HEK293 (cell line): ENCODE results near the gene RIC8A.
"Not testable (repeated sequence)": the region's sequence is repeated elsewhere in the genome, so short reads cannot be mapped to it uniquely, and the experiment has no call there.

Experiments used
- CTCF ChIA-PET: fragments of 350-600 bp; formaldehyde crosslinking; extraction: SDS; loops from one replicate; lab custom pipeline; 2021; ENCODE audit warnings: antibody characterized with exemption; lab: Yijun Ruan, JAX
- POLR2A ChIA-PET: fragments of 300-600 bp; formaldehyde crosslinking; extraction: SDS; loops from one replicate; lab custom pipeline; 2020; ENCODE audit warnings: antibody characterized with exemption, inconsistent platforms; lab: Yijun Ruan, JAX
- H3K27ac ChIP-seq: fragments of 200-500 bp; sonication (Bioruptor generic); 2 replicates; pipeline ENCODE4 v1.5.1; 2014; ENCODE audit warnings: low read depth, low read length, control low read depth, inconsistent platforms; ENCODE audit errors: extremely low read depth
- H3K36me3 ChIP-seq, 2 experiments: fragments of 200-500 bp in 1 of 2; sonication (Bioruptor generic) in 1 of 2; 1 replicate in 1 of 2; 2 replicates in 1 of 2; pipeline ENCODE4 v1.5.1; 2014 to 2017; ENCODE audit warnings: inconsistent platforms in 2 of 2, low read length in 2 of 2; ENCODE audit not compliant: control insufficient read depth in 2 of 2, insufficient read depth in 1 of 2
- H3K4me1 ChIP-seq: fragments of 200-500 bp; sonication (Bioruptor generic); 2 replicates; pipeline ENCODE4 v1.5.1; 2014; ENCODE audit warnings: mild to moderate bottlenecking, low read length, inconsistent platforms; ENCODE audit not compliant: control insufficient read depth, insufficient read depth
- H3K4me3 ChIP-seq: 2 replicates; pipeline ENCODE4 v1.5.1; 2011; ENCODE audit warnings: low read depth, mild to moderate bottlenecking, control low read depth, low read length, moderate library complexity
- H3K9me3 ChIP-seq: fragments of 200-500 bp; sonication (Bioruptor generic); 2 replicates; pipeline ENCODE4 v1.5.1; 2014; ENCODE audit warnings: low read depth, low read length, inconsistent platforms; ENCODE audit not compliant: control insufficient read depth, insufficient read depth
- ELK4 ChIP-seq: IDR thresholded peaks from 2 replicates; pipeline ENCODE4 v1.6.1; 2011; ENCODE audit warnings: mild to moderate bottlenecking, low read depth, low read length, borderline replicate concordance
- GLI4 ChIP-seq: fragments of 450-650 bp; formaldehyde crosslinking; IDR thresholded peaks from 2 replicates; pipeline ENCODE4 v1.5.1; 2016; ENCODE audit warnings: missing biosample characterization, missing genetic modification characterization
- GLIS2 ChIP-seq: fragments of 450-650 bp; formaldehyde crosslinking; IDR thresholded peaks from 2 replicates; pipeline ENCODE4 v1.5.1; 2016; ENCODE audit warnings: missing biosample characterization, missing genetic modification characterization
- KLF10 ChIP-seq: fragments of 450-650 bp; IDR thresholded peaks from 2 replicates; pipeline ENCODE4 v1.5.1; 2018; ENCODE audit warnings: missing biosample characterization, mild to moderate bottlenecking, missing genetic modification characterization
- MZF1 ChIP-seq: fragments of 450-650 bp; formaldehyde crosslinking; IDR thresholded peaks from 2 replicates; pipeline ENCODE4 v1.5.1; 2017; ENCODE audit warnings: missing biosample characterization, missing genetic modification characterization, borderline replicate concordance
- SP2 ChIP-seq: fragments of 450-650 bp; formaldehyde crosslinking; IDR thresholded peaks from 2 replicates; pipeline ENCODE4 v1.5.1; 2016; ENCODE audit warnings: missing biosample characterization, missing genetic modification characterization
- ZNF132 ChIP-seq: fragments of 450-650 bp; formaldehyde crosslinking; IDR thresholded peaks from 2 replicates; pipeline ENCODE4 v1.5.1; 2017; ENCODE audit warnings: missing biosample characterization, missing genetic modification characterization, borderline replicate concordance
- ZNF16 ChIP-seq: fragments of 450-650 bp; formaldehyde crosslinking; IDR thresholded peaks from 2 replicates; pipeline ENCODE4 v1.5.1; 2016; ENCODE audit warnings: low read depth, missing biosample characterization, missing genetic modification characterization
- ZNF292 ChIP-seq: fragments of 450-650 bp; formaldehyde crosslinking; IDR thresholded peaks from 2 replicates; pipeline ENCODE4 v1.5.1; 2016; ENCODE audit warnings: low read depth, missing biosample characterization, missing genetic modification characterization, borderline replicate concordance
- ZNF416 ChIP-seq: fragments of 450-650 bp; formaldehyde crosslinking; IDR thresholded peaks from 2 replicates; pipeline ENCODE4 v1.5.1; 2016; ENCODE audit warnings: missing biosample characterization, missing genetic modification characterization
- ZNF423 ChIP-seq: fragments of 450-650 bp; formaldehyde crosslinking; IDR thresholded peaks from 2 replicates; pipeline ENCODE4 v1.5.1; 2016; ENCODE audit warnings: missing biosample characterization, missing genetic modification characterization
- ZNF501 ChIP-seq: fragments of 450-650 bp; formaldehyde crosslinking; IDR thresholded peaks from 2 replicates; pipeline ENCODE4 v1.5.1; 2016; ENCODE audit warnings: missing biosample characterization, missing genetic modification characterization
- ZNF623 ChIP-seq: fragments of 450-650 bp; formaldehyde crosslinking; IDR thresholded peaks from 2 replicates; pipeline ENCODE4 v1.5.1; 2016; ENCODE audit warnings: missing biosample characterization, missing genetic modification characterization
- ZNF776 ChIP-seq: fragments of 450-650 bp; formaldehyde crosslinking; IDR thresholded peaks from 2 replicates; pipeline ENCODE4 v1.5.0; 2017; ENCODE audit warnings: missing biosample characterization, missing genetic modification characterization, borderline replicate concordance
- ZNF792 ChIP-seq: fragments of 450-650 bp; formaldehyde crosslinking; IDR thresholded peaks from 2 replicates; pipeline ENCODE4 v1.5.1; 2016; ENCODE audit warnings: missing biosample characterization, missing genetic modification characterization
- TF ChIP-seq, protein P1 (sequence below): fragments of 450-650 bp; formaldehyde crosslinking; IDR thresholded peaks from 2 replicates; pipeline ENCODE4 v1.5.1; 2016; ENCODE audit warnings: missing biosample characterization, missing genetic modification characterization
- TF ChIP-seq, protein P2 (sequence below): fragments of 450-650 bp; formaldehyde crosslinking; IDR thresholded peaks from 2 replicates; pipeline ENCODE4 v1.5.1; 2016; ENCODE audit warnings: missing biosample characterization, missing genetic modification characterization, borderline replicate concordance
- TF ChIP-seq, protein P3 (sequence below): fragments of 450-650 bp; formaldehyde crosslinking; IDR thresholded peaks from 2 replicates; pipeline ENCODE4 v1.5.1; 2016; ENCODE audit warnings: missing biosample characterization, missing genetic modification characterization

Gene RIC8A

DNA sequence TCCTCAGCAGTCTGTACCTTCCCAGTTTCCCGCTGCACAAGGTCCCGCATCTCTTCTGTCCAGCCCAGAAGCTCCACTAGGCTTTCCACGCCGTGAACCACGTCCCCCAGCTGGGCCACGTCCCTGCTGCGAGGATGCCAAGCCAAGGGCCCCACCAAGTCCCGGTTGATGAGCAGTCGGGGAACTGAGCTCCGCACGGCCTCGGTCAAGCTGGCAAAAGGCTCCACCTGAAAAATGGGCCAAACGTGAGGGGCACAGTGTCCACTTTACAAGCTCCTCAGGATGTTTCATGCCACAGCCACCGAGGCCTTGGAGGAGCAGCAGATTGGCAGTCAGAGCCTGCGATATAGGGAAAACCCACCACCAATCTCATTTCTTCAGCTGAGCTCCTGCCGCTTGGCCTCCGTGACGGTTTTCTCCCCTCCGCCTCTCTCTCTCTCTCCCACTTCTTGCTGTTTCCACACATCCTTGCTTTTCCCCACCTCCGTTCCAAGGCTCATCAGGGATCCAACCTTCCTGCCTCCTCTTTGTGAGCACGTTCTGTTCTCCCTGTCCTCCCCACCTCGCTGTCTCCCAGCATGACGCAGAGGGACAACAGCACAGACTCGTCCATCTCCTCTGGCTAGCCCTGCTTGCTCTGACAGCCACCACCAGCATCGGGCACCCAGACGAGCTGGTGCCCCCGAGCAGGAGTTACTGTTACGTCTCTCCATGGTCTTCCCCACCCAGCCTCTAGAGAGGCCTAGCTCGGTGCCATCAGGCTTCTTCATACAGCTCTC, 11.5 kb downstream of the RIC8A start:
- ChIA-PET POLR2A (interaction anchor here (0.6 to 2.0 kb wide), 4 partner anchors 8 to 14 kb away, joined by 3 to 8 read pairs (median 4); partner anchors contain the start of genes BET1L and RIC8A), CTCF (interaction anchor here (0.6 to 1.2 kb wide), 2 partner anchors 36 to 229 kb away, joined by 3 to 5 read pairs; no protein-coding TSS in a partner anchor)
- no peak overlapping the region for H3K4me3 ChIP-seq
- no peak overlapping the region for H3K27ac ChIP-seq
- TF ChIP-seq GLI4 (tag by site-specific recombination) (no peak), ZNF792 (tag by site-specific recombination) (no peak), ZNF501 (no peak), GLIS2 (tag by site-specific recombination) (no peak), KLF10 (tag by site-specific recombination) (no peak)
- TF ChIP-seq, protein P1, sequence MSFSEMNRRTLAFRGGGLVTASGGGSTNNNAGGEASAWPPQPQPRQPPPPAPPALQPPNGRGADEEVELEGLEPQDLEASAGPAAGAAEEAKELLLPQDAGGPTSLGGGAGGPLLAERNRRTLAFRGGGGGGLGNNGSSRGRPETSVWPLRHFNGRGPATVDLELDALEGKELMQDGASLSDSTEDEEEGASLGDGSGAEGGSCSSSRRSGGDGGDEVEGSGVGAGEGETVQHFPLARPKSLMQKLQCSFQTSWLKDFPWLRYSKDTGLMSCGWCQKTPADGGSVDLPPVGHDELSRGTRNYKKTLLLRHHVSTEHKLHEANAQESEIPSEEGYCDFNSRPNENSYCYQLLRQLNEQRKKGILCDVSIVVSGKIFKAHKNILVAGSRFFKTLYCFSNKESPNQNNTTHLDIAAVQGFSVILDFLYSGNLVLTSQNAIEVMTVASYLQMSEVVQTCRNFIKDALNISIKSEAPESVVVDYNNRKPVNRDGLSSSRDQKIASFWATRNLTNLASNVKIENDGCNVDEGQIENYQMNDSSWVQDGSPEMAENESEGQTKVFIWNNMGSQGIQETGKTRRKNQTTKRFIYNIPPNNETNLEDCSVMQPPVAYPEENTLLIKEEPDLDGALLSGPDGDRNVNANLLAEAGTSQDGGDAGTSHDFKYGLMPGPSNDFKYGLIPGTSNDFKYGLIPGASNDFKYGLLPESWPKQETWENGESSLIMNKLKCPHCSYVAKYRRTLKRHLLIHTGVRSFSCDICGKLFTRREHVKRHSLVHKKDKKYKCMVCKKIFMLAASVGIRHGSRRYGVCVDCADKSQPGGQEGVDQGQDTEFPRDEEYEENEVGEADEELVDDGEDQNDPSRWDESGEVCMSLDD (tag by site-specific recombination), result no peak
- TF ChIP-seq, protein P2, sequence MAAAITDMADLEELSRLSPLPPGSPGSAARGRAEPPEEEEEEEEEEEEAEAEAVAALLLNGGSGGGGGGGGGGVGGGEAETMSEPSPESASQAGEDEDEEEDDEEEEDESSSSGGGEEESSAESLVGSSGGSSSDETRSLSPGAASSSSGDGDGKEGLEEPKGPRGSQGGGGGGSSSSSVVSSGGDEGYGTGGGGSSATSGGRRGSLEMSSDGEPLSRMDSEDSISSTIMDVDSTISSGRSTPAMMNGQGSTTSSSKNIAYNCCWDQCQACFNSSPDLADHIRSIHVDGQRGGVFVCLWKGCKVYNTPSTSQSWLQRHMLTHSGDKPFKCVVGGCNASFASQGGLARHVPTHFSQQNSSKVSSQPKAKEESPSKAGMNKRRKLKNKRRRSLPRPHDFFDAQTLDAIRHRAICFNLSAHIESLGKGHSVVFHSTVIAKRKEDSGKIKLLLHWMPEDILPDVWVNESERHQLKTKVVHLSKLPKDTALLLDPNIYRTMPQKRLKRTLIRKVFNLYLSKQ (tag by site-specific recombination), result no peak
- H3K36me3 ChIP-seq, result peaks cover 0 to 65% of the 10 kb centered on the region in 2 experiments; a peak in 1 of 3 replicates
- no peaks in the 10 kb centered on the region for H3K4me1 ChIP-seq
- H3K9me3 ChIP-seq, result no peaks in the 10 kb centered on the region

GRCh38 chr11:220641-221215, 13.2 kb downstream of the RIC8A start:
- H3K27ac ChIP-seq, H3K9me3 ChIP-seq, H3K4me1 ChIP-seq, H3K4me3 ChIP-seq: not testable (repeated sequence)
- peaks cover 0 to 54% of the 10 kb centered on the region in 2 experiments; a peak in 1 of 3 replicates for H3K36me3 ChIP-seq
- CTCF ChIA-PET, result interaction anchor here (1.3 kb wide), 1 partner anchor 30 kb away, joined by 4 read pairs; no protein-coding TSS in a partner anchor
- POLR2A ChIA-PET, result interaction anchor here (1.6 kb wide), 1 partner anchor 13 kb away, joined by 12 read pairs; the partner anchor contains the start of genes BET1L and RIC8A

GRCh38 chr11:221539-221938, 14.0 kb downstream of the RIC8A start:
- Histone ChIP-seq H3K9me3 (no peaks in the 10 kb centered on the region), H3K27ac (no peak overlapping the region), H3K4me1 (no peaks in the 10 kb centered on the region), H3K36me3 (peaks cover 0 to 46% of the 10 kb centered on the region in 2 experiments; a peak in 1 of 3 replicates), H3K4me3 (no peak overlapping the region)
- TF ChIP-seq ELK4, result no peak
- TF ChIP-seq GLIS2 (tag by site-specific recombination), result no peak
- TF ChIP-seq ZNF416 (tag by site-specific recombination), result no peak
- TF ChIP-seq ZNF132 (tag by site-specific recombination), result no peak
- no peak for TF ChIP-seq SP2
- no peak for TF ChIP-seq ZNF623 (tag by site-specific recombination)
- no peak for TF ChIP-seq ZNF776
- TF ChIP-seq ZNF423 (tag by site-specific recombination), result no peak
- TF ChIP-seq, protein P2 (tag by site-specific recombination), result no peak
- no peak for TF ChIP-seq ZNF16 (tag by site-specific recombination)
- no peak for TF ChIP-seq MZF1 (tag by site-specific recombination)
- no peak for TF ChIP-seq ZNF292 (tag by site-specific recombination)
- TF ChIP-seq, protein P3, sequence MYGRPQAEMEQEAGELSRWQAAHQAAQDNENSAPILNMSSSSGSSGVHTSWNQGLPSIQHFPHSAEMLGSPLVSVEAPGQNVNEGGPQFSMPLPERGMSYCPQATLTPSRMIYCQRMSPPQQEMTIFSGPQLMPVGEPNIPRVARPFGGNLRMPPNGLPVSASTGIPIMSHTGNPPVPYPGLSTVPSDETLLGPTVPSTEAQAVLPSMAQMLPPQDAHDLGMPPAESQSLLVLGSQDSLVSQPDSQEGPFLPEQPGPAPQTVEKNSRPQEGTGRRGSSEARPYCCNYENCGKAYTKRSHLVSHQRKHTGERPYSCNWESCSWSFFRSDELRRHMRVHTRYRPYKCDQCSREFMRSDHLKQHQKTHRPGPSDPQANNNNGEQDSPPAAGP (tag by site-specific recombination), result no peak
- POLR2A ChIA-PET, result interaction anchor here (1.6 kb wide), 1 partner anchor 14 kb away, joined by 12 read pairs; the partner anchor contains the start of genes BET1L and RIC8A
- CTCF ChIA-PET, result interaction anchor here (1.3 kb wide), 1 partner anchor 29 kb away, joined by 4 read pairs; no protein-coding TSS in a partner anchor
